Limb (tissue), 2 donors: ENCODE data around the gene ULK4.
A peak's percentile ranks its signal among the peaks of the same experiment; 100 is the strongest.
"Not testable (repeated sequence)": the region's sequence is repeated elsewhere in the genome, so short reads cannot be mapped to it uniquely, and the experiment has no call there.

Experiments
- DNase-seq, 2 donors: peaks; one replicate each; pipeline ENCODE4 v3.0.0-alpha.2; 2016; ENCODE audit errors: extremely low spot score in 2 of 2

Gene ULK4

DNA sequence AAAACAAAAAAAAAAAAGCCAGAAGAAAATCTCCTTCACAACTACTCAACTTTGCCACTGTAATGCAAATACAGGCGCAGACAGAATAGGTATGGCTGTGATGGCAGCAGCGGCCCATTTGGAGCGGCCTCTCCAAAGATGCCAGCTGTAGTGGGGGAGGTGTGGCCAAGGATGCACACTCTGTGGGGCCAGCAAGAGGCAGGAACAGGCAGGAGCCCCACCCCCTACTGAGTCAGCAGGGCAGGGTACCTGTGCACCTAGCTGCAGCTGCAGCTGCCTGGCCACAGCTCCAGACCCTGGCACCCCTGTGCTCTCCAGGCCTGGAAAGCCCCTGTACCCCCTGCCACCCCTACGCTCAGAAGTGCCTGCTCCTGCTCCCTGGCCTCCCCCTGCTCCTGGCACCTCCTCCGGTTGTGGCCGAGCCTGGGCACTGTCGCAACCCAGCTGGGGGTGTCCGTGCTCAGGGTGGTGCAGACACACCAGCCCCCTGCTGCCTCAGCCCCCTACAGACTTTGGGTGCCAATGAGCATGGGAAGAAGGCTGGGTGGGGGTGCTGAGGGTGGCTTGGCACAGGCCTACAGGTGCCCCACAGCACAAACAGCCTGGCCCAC lies 312.7 kb downstream of the ULK4 start:
- no peak for DNase-seq

DNA sequence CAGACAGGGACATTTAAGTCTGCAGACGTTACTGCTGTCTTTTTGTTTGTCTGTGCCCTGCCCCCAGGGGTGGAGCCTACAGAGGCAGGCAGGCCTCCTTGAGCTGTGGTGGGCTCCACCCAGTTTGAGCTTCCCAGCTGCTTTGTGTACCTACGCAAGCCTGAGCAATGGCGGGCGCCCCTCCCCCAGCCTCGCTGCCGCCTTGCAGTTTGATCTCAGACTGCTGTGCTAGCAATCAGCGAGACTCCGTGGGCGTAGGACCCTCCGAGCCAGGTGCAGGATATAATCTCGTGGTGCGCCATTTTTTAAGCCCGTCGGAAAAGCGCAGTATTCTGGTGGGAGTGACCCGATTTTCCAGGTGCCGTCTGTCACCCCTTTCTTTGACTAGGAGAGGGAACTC lies 314.2 kb downstream of the ULK4 start:
- DNase-seq, result not testable (repeated sequence)

DNA sequence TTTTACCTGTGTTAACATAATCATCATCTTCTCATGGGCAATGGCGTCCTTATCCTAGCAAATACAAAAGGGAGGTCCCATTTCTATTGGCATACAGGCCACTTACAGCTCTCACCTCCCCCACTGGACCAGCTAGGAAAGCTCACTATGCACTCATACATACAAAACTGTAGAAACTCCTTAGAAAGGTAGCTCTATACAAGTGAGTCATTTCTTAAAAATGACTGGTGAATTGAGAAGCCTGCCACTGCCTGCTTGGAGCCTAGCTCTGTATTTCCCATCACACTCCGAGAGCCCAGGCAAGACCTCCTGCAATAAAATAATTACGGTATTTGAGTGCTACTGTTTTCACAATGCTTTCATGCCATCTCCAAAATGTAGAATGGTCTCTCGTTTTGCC lies 321.8 kb downstream of the ULK4 start:
- no peak for DNase-seq

DNA sequence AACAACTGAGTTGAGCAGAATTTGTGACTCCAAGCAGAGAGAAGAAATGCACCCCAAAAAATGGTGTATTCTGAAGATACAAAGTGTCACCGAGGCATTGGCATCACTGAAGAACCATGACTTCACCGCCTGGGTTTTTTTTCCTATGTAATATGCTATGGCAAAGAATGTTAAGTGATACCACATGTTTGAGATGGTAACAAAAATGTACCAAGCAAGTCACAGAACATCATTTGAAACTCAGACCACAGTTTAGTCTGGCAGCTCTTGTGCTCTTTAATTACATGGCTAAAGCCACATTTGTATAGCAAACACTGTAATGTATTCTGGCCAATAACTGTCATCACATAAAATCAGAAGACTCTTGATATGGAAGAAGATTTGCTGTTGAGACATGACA lies 323.5 kb downstream of the ULK4 start:
- DNase-seq, result no peak

- DNase-seq, result no peak
These were observed 329.2 kb downstream of the ULK4 start for GRCh38 chr3:41632700-41633099.

DNA sequence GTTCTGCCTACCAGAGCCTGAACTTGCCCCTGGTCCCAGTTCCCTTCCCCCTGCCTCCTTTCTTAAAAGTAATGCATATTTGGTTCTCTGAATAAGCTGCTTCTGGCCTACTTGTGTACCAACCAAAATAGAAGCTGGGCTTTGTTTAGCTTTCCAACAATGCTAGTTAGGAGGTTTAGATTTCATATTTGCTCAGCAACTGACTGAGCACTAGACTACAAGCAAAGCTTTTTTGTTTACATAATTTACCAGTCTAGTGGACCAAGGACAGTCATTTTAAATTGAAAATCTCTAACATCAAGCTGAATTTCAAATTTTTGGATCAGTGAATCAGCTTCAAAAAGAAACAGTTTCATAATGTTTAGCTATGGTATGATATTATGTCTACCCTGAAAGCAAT lies 331.2 kb downstream of the ULK4 start:
- no peak for DNase-seq

DNA sequence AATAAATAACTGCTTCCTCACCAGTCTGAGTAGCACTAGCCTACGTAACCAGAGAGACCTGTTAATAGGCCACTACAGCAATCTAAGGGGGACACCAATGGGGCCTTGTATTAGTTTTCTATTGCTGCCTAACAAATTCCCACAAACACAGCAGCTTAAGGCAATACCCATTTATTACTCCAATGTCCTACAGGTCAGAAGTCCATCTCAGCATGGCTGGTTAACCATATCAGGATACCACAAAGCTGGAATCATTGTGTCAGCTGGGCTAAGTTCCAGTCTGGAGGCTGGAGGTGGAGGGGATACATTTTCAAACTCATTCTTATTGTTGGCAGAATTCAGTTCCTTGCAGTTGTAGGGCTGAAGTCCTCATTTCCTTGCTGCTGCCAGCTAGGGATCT lies 331.9 kb downstream of the ULK4 start:
- DNase-seq, result no peak

DNA sequence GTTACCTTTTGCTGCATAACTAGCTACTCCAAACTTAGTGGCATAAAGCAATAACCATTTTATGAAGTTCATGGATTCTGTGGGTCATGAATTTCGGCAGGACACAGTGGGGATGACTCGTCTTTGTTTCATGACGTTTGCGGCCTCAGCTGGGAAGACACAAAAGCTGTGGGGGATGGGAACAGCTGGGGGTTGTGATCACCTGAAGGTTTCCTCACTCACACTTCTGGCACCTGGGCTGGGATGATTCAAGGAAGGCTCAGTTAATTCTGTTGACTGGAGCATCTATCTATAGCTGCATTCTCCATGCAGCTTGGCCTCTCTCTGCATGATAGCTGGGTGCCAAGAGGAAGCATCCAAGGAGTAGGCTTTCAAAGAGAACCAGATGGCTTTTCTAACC lies 332.8 kb downstream of the ULK4 start:
- DNase-seq, result no peak

DNA sequence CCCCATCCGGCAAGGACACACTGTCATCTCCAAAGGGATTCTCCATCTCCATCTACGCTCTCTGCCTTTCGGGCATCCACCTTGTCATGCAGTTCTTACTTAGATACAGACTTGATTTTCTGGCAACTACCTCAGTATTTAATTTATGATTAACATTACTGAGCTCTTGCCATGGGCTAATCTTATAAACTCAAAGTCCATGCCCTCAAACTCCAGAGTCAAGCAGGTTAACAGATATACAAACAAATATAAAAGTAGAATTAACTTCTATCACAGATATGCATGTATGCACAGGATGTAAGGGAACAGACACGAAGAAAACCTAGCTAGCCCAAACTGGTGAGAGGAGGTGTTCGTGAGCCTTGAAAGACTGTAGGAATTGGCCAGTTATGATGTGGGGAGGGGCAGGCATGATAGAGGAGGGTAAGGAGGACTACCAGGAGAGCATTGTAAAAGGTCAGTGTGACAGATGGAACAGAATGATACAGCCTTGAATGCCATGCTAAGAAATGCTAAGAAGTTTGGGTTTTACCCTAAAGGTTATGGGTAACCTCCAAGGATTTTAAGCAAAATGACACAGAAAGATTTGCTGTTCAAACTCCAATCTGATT lies 334.3 kb downstream of the ULK4 start:
- DNase-seq, result no peak

DNA sequence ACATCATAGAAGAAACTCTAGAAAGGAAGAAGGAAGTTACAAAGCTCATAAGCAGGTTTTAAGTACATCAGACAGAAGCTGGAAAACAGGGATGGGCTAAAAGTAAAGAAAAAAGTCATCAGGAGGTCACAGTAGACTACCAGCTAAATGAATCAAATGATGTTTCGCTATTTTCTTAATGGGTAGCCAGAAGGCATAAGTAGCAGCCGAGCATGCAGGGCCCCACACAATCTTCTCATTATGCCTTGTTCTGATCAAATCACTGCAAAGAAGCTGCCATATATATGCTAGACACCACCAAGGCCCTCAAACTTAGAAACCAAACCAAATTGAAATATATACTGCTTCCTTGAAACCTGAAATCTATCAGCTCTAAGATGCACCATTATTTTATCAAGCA lies 349.1 kb downstream of the ULK4 start:
- DNase-seq, result no peak

- DNase-seq, result no peak
These were observed 350.9 kb downstream of the ULK4 start for GRCh38 chr3:41611008-41611407.

GRCh38 chr3:41608347-41608746 lies 353.6 kb downstream of the ULK4 start:
- DNase-seq, result no peak

GRCh38 chr3:41603807-41604206 lies 358.1 kb downstream of the ULK4 start:
- DNase-seq, result no peak

DNA sequence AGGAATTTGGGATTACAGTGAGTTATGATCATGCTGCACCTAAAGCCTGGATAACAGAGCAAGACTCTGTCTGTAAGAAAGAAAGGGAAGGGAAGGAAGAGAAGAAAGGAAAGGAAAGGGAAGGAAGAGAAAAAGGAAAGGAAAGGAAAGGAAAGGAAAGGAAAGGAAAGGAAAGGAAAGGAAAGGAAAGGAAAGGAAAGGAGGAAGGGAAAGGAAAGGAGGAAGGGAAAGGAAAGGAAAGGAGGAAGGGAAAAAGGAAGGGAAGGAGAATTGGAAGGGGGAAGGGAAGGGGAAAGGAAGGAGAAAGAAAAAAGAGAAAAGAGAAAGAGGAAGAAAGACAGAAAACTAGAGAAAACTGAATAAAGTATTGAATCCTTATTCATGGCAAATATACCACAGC lies 359.8 kb downstream of the ULK4 start:
- no peak for DNase-seq

GRCh38 chr3:41601404-41601987 lies 360.4 kb downstream of the ULK4 start:
- DNase-seq, result no peak

DNA sequence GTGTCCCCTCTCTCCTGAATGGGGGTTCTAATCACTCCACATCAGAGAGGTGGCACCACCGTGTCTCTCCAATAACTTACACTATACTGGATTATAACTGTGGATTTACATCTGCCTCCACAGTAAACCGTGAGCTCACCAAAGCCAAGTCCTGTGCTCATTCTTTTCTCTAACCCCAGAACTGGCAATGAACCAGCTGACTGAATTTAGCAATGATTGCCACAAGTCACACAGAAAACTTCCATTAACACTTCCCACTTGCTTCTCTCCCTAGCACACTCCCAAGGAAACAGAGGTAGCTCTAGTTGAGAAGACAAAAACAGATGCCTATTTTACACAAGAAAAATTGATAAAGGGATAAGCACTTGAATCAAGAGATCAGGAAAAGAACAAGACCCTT lies 361.3 kb downstream of the ULK4 start:
- DNase-seq, result no peak

DNA sequence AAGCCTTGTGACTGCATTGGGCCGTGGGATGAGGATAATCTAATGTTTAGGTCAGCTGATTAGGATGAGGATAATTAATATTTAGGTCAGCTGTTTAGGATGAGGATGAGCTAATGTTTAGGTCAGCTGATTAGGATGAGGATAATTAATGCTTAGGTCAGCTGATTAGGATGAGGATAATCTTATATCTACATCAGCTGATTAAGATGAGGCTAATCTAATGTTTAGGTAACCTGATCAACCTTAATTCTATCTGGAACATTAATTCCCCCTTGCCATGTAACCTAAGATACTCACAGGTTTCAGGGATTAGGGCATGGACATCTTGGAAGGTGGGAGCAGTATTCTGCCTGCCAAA lies 362.8 kb downstream of the ULK4 start:
- DNase-seq, result no peak

GRCh38 chr3:41598402-41599126 lies 363.3 kb downstream of the ULK4 start:
- peak in 1 of 2 donors; percentile 8 for DNase-seq

- no peak for DNase-seq
These were observed 368.1 kb downstream of the ULK4 start for GRCh38 chr3:41593774-41594173.

DNA sequence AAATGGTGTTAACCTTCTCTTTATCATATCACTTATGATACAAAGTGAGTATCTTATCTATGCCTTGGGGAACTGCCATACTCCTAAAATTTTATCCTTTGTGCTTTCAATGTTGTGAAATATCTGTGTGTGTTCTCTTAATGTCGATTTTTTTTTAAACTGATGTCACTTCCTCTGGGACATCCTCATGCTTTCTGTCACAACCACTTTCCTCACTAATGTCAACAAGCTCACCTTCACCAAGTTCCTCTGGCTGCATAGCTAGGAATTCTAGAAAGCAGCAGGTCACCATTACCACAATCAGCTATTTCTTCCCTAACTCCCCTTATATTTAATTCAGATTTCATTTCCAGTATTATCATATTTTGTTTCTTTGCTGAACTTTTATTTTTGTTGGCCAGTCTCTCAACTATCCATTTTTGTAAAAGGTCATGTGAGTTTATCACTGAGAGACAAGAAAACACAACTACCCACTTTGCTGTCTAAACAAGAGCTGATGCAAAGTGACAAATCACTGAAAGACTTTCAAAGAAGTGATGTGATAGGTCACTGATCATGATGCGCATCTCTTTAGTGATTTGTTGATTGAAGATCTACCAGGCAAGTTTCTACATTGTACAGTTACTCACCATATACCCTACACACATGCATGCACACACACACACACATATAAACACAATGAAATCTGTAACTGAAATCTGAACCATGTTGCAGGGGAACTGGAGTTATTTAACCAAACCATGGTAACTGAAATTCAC lies 369.0 kb downstream of the ULK4 start:
- DNase-seq, result no peak

DNA sequence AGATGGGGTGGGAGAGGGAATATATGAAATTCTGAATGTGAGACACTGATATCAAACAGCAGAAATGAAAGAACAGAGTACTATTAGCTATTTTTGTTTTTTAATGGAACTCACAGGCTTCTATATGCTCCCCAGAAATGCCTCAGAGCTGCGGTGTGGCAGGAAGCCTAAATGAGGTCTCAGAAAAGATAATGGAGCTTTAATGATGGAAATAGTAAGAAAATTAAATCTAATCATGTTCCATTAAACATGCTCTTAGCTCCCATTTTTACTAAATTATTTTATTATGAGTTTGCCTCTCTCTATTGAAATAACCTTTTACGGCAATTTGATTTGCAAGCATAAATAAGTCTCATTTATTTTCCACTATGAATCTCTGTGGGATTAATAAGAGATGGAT lies 378.9 kb downstream of the ULK4 start:
- no peak for DNase-seq

- no peak for DNase-seq
These were observed 380.2 kb downstream of the ULK4 start for GRCh38 chr3:41581700-41582099.
